Measurements from ENCODE around the gene TTLL12. TPM values are rescaled to one million over a fixed set of nuclear protein-coding genes. Genes with fewer than 3 reads are reported as not detected.
A peak's percentile ranks its signal among the peaks of the same experiment; 100 is the strongest.

Gene TTLL12
- total RNA-seq (2014; rRNA removed; shearing (Covaris generic)) (42.8 and 43.9 TPM in 2 replicates), polyA plus RNA-seq (2016; fragmentation: Nextera tagmentation; extraction: Ambion mirVana) (28.1 and 29.5 TPM in 2 replicates)

DNA sequence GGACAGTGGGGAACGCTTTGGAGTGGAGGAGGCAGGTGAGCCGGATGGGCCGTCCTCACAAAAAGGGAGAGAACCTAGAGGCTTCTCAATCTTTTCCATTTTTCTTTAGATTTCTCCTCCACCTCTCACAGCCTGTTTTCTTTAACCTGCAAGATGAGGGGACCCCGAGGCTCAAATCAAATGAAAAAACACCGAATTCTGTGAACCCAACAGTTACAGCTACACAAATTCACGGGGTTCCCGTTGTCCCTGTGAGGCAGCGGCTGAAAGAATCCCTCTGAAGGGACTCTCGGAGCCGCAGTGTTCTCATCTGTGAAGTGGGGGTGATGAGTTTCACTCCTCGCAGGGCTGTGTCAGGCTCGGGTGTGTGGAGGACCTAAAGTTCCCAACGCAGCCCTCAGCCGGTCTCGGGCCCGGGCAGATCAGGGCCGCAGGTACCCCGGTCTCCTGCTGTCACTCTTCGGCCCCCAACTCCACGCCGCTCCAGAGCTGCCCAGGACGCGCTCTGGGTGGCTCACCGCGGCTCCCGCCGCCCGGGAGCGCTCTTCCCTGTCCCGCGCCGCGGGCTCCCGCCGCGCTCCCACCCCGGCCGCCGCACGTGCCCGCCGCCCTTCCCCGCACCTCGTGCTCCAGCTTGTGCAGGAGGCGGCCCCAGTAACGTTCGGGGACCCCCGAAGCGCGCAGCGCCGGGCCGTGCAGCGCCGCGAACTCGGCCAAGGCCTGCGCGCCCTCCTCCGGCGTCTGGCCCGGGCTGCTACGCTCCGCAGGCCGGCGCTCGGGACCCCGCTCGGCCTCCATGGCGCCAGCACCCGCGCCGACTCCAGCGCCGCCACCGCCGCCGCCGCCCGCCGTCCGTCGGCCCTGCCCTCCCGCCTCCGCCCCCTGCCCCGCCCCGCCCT lies at the start of gene TTLL12:
TSS of gene TTLL12 (minus strand) at position 863 of the 899 bp plus-strand sequence. CDS start at position 798, 65 bp downstream.
- Histone ChIP-seq H3K9me3 (ENCODE audit: low read depth) (no peaks in the 10 kb centered on the region), H4K20me1 (ENCODE audit: insufficient read depth) (no peaks in the 10 kb centered on the region), H3K79me2 (ENCODE audit: insufficient read depth) (peaks cover 26% of the 10 kb centered on the region), H2AFZ (peak within 1 kb of the TSS; percentile 98), H3K36me3 (ENCODE audit: low read depth) (no peaks in the 10 kb centered on the region), H3K9ac (peak within 1 kb of the TSS; percentile 81), H3K4me2 (ENCODE audit: unreplicated experiment) (peak within 1 kb of the TSS; percentile 90), H3K4me1 (ENCODE audit: insufficient read depth) (peaks cover 4% of the 10 kb centered on the region), H3F3A (ENCODE audit: insufficient read depth) (peaks cover 6% of the 10 kb centered on the region; the same call in 1 of the 2 replicates), H3K9me2 (ENCODE audit: insufficient read depth) (no peaks in the 10 kb centered on the region), H3K27me3 (replicated peaks; ENCODE audit: insufficient read depth) (no peaks in the 10 kb centered on the region), H3K4me3 (peak within 1 kb of the TSS; percentile 78), H3K27ac (peak within 1 kb of the TSS; percentile 91)
- peak; percentile 83 for DNase-seq
- in situ Hi-C loops (cut with MboI), result no loop called here
- 1 to 3% methylated on average over 53 to 71 of the region's 87 CpGs for WGBS, 2 experiments (ENCODE audit: low coverage in 1 of 2, low lambda C conversion rate in 2 of 2, missing lambda C conversion rate in 2 of 2)
- TF ChIP-seq EZH2 (IDR thresholded peaks at IDR 0.05; ENCODE audit: insufficient read depth, poor library complexity, severe bottlenecking), result no peak
- no peak for TF ChIP-seq EZH2phosphoT487 (IDR thresholded peaks at IDR 0.05; ENCODE audit: insufficient read depth, low read depth)

DNA sequence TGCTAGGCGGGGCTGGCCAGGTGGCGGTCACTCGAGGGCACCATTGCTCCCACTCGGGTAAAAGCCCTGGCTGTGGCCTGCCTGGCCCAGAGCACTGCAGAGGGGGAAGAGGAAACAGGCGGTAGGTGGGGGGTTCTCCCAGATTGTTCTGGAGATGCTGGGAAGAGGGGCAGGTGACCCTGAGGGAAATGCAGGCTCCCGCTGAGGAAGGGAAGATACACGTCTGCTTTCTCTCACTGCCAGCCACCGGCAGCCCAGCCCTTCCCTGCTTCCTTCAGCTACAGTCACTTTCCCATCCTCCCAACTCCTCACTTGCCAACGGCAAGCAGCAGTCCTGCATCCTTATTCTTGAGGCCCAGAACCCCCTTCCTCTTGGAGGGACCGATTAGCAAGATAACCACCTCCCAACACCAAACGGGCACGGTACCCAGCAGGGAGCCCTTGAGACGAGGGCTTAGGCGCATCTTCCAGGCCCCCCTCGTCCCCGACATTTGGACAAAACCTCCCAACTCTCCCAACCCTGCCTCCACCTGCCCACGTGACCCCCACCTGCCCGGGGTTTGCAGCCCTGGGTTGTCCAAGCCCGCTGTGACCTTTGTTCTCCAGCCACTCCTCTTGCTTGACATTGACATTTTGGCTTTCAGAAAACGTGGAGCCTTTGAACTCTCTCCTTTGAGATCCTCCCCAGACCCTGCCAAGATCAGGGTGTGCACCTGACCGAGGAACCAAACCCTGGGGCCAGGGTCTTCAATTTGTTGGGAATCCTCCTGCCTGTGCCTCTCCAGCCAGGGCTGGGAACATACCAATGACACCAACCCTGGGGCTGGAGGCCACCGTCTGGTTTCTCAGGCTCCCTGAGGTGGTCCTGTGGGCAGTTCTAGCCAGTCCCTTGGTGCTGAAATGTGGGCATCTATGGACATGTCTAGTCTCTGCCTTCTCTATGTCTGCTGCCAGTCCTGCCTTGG lies 48.8 kb upstream of the TTLL12 start:
- in situ Hi-C loops (cut with MboI), result no loop called here
- H3F3A ChIP-seq (ENCODE audit: insufficient read depth), result no peaks in the 10 kb centered on the region
- no peak overlapping the region for H3K9ac ChIP-seq
- H3K4me2 ChIP-seq (ENCODE audit: unreplicated experiment), result no peak overlapping the region
- TF ChIP-seq EZH2 (IDR thresholded peaks at IDR 0.05; ENCODE audit: insufficient read depth, poor library complexity, severe bottlenecking) (no peak), EZH2phosphoT487 (IDR thresholded peaks at IDR 0.05; ENCODE audit: insufficient read depth, low read depth) (no peak)
- H4K20me1 ChIP-seq (ENCODE audit: insufficient read depth), result no peaks in the 10 kb centered on the region
- H3K79me2 ChIP-seq (ENCODE audit: insufficient read depth), result no peaks in the 10 kb centered on the region
- H3K36me3 ChIP-seq (ENCODE audit: low read depth), result no peaks in the 10 kb centered on the region
- H3K9me3 ChIP-seq (ENCODE audit: low read depth), result no peaks in the 10 kb centered on the region
- no peak for DNase-seq
- no peaks in the 10 kb centered on the region for H3K4me1 ChIP-seq (ENCODE audit: insufficient read depth)
- 43 to 57% methylated on average over 16 to 22 of the region's 22 CpGs for WGBS, 2 experiments (ENCODE audit: low coverage in 1 of 2, low lambda C conversion rate in 2 of 2, missing lambda C conversion rate in 2 of 2)
- peaks cover 20% of the 10 kb centered on the region for H3K27me3 ChIP-seq (replicated peaks; ENCODE audit: insufficient read depth)
- H3K27ac ChIP-seq, result no peak overlapping the region
- no peak overlapping the region for H2AFZ ChIP-seq
- H3K9me2 ChIP-seq (ENCODE audit: insufficient read depth), result no peaks in the 10 kb centered on the region
- no peak overlapping the region for H3K4me3 ChIP-seq

DNA sequence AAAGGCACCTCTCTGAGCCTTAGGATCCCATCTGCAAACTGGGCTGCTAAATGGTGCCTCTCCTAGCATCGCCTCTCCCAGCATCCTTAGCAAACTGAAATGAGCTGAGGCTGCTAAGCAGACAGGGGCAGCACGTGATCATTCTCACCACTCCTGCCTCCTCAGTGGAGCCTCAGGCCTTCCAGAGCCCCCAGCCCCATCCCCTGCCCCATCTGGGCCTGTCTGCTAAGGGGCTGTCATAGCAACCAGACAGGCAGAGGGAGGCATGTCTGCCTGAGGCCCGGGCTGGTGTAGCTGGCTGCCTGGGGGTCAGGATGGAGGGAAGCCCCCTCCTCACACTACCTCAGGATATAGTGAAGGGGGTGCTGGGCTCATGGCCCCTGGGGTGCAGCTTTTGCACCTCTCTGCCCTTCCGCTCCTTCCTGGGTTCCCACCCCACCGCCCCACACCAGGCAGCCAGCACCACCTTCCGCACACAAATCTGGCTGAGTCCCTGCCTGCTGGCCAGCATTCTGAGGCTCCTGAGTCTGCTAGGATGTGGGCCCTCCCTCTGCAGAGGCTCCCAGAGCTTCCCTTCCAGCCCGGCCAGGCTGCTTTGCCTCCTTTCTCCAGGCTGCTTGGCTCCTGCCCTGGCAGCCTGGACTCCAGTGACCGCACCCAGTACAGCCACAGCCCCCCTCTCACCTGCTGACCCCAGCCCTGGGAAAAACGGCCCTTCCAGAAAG lies 47.5 kb upstream of the TTLL12 start:
- no peaks in the 10 kb centered on the region for H3K9me3 ChIP-seq (ENCODE audit: low read depth)
- H3K79me2 ChIP-seq (ENCODE audit: insufficient read depth), result no peaks in the 10 kb centered on the region
- 43 to 55% methylated on average over 9 of the region's 9 CpGs for WGBS, 2 experiments (ENCODE audit: low coverage in 1 of 2, low lambda C conversion rate in 2 of 2, missing lambda C conversion rate in 2 of 2)
- H3K4me2 ChIP-seq (ENCODE audit: unreplicated experiment), result no peak overlapping the region
- no peaks in the 10 kb centered on the region for H3K4me1 ChIP-seq (ENCODE audit: insufficient read depth)
- no peaks in the 10 kb centered on the region for H3K36me3 ChIP-seq (ENCODE audit: low read depth)
- in situ Hi-C loops (cut with MboI), result no loop called here
- H3K27me3 ChIP-seq (replicated peaks; ENCODE audit: insufficient read depth), result peaks cover 16% of the 10 kb centered on the region
- no peak overlapping the region for H3K27ac ChIP-seq
- no peaks in the 10 kb centered on the region for H3F3A ChIP-seq (ENCODE audit: insufficient read depth)
- DNase-seq, result no peak
- no peaks in the 10 kb centered on the region for H3K9me2 ChIP-seq (ENCODE audit: insufficient read depth)
- TF ChIP-seq EZH2 (IDR thresholded peaks at IDR 0.05; ENCODE audit: insufficient read depth, poor library complexity, severe bottlenecking) (no peak), EZH2phosphoT487 (IDR thresholded peaks at IDR 0.05; ENCODE audit: insufficient read depth, low read depth) (no peak)
- H3K4me3 ChIP-seq, result no peak overlapping the region
- no peaks in the 10 kb centered on the region for H4K20me1 ChIP-seq (ENCODE audit: insufficient read depth)
- H2AFZ ChIP-seq, result no peak overlapping the region
- no peak overlapping the region for H3K9ac ChIP-seq
